CD14-positive monocyte (primary cell): ENCODE results near the gene KBTBD13. TPM values are rescaled to one million over a fixed set of nuclear protein-coding genes. Genes with fewer than 3 reads are reported as not detected.

Experiments
- DNase-seq, 3 donors: peaks; one replicate each; pipeline ENCODE4 v3.0.0-alpha.2; 2011 to 2022
- H2AFZ ChIP-seq: 2 replicates; pipeline ENCODE4 v1.6.0; 2012; ENCODE audit warnings: mild to moderate bottlenecking, low read depth, low read length, inconsistent platforms; ENCODE audit not compliant: insufficient read depth, poor library complexity, severe bottlenecking
- H3K27ac ChIP-seq, 2 donors: 1 replicate in 1 of 2; 2 replicates in 1 of 2; pipeline ENCODE4 v1.5.1; 2012 to 2013; ENCODE audit warnings: low read length in 2 of 2, control low read depth in 1 of 2, inconsistent platforms in 1 of 2, low read depth in 1 of 2, mild to moderate bottlenecking in 1 of 2
- H3K27me3 ChIP-seq, 2 donors: one replicate each; pipeline versions ENCODE4 v1.6.0 to v1.6.1; 2011 to 2013; ENCODE audit warnings: low read length in 2 of 2; ENCODE audit not compliant: control insufficient read depth in 2 of 2, insufficient read depth in 2 of 2
- H3K36me3 ChIP-seq, 2 donors: replicated peaks in 1 of 2; 1 replicate in 1 of 2; 2 replicates in 1 of 2; pipeline versions ENCODE4 v1.5.1 to v1.6.1; 2012 to 2013; ENCODE audit warnings: low read length in 2 of 2, control low read depth in 1 of 2, inconsistent platforms in 1 of 2, mild to moderate bottlenecking in 1 of 2; ENCODE audit not compliant: insufficient read depth in 2 of 2, control insufficient read depth in 1 of 2
- H3K4me1 ChIP-seq, 2 donors: 1 replicate in 1 of 2; 2 replicates in 1 of 2; pipeline versions ENCODE4 v1.5.1 to v1.6.1; 2012 to 2013; ENCODE audit warnings: low read length in 2 of 2, control low read depth in 1 of 2, inconsistent platforms in 1 of 2, mild to moderate bottlenecking in 1 of 2, moderate library complexity in 1 of 2; ENCODE audit not compliant: insufficient read depth in 2 of 2, control insufficient read depth in 1 of 2
- H3K4me2 ChIP-seq: replicated peaks from 2 replicates; pipeline ENCODE3; 2012; ENCODE audit warnings: low read length, moderate library complexity, mild to moderate bottlenecking; ENCODE audit not compliant: poor library complexity, severe bottlenecking; ENCODE audit errors: extremely low read depth
- H3K4me3 ChIP-seq, 3 experiments: fragments of 200-600 bp in 1 of 3; sonication (generic) in 1 of 3; replicated peaks in 1 of 3; 1 replicate in 2 of 3; 2 replicates in 1 of 3; pipeline ENCODE4 v1.5.1; 2011 to 2013; ENCODE audit warnings: low read length in 3 of 3, mild to moderate bottlenecking in 3 of 3, control low read depth in 2 of 3, low read depth in 2 of 3, inconsistent platforms in 1 of 3, moderate library complexity in 1 of 3
- H3K79me2 ChIP-seq: 2 replicates; pipeline ENCODE4 v1.6.0; 2012; ENCODE audit warnings: mild to moderate bottlenecking, control low read depth, inconsistent platforms, low read length, moderate library complexity; ENCODE audit not compliant: insufficient read depth
- H3K9ac ChIP-seq: 2 replicates; pipeline ENCODE4 v1.6.0; 2017; ENCODE audit warnings: low read length, mild to moderate bottlenecking; ENCODE audit not compliant: insufficient read depth, poor library complexity, severe bottlenecking
- H3K9me3 ChIP-seq, 2 donors: replicated peaks in 1 of 2; 1 replicate in 1 of 2; 2 replicates in 1 of 2; pipeline versions ENCODE4 v1.5.1 to v1.6.1; 2012 to 2013; ENCODE audit warnings: low read length in 2 of 2, control low read depth in 1 of 2; ENCODE audit not compliant: control insufficient read depth in 1 of 2, insufficient read depth in 1 of 2
- H4K20me1 ChIP-seq: 2 replicates; pipeline ENCODE4 v1.6.0; 2012; ENCODE audit warnings: mild to moderate bottlenecking, low read length, control low read depth, moderate library complexity; ENCODE audit not compliant: insufficient read depth
- H3K27ac Mint-ChIP-seq, 7 donors: one replicate each; pipeline ENCODE4 v1.8.0; 2020; ENCODE audit warnings: mild to moderate bottlenecking in 7 of 7, mixed read lengths in 7 of 7, moderate library complexity in 6 of 7, inconsistent platforms in 2 of 7
- H3K27me3 Mint-ChIP-seq, 3 donors: one replicate each; pipeline ENCODE4 v1.8.0; 2021 to 2022; ENCODE audit warnings: low read depth in 3 of 3, mild to moderate bottlenecking in 3 of 3, mixed read lengths in 3 of 3, moderate library complexity in 3 of 3, inconsistent platforms in 1 of 3
- H3K36me3 Mint-ChIP-seq, 2 donors: one replicate each; pipeline ENCODE4 v1.8.0; 2020; ENCODE audit warnings: mixed read lengths in 2 of 2, inconsistent platforms in 1 of 2, mild to moderate bottlenecking in 1 of 2
- H3K4me1 Mint-ChIP-seq: one replicate; pipeline ENCODE4 v1.8.0; 2020; ENCODE audit warnings: mild to moderate bottlenecking, mixed read lengths
- H3K4me3 Mint-ChIP-seq, 2 donors: one replicate each; pipeline ENCODE4 v1.8.0; 2020; ENCODE audit warnings: mild to moderate bottlenecking in 2 of 2, mixed read lengths in 2 of 2, moderate library complexity in 1 of 2
- H3K9me3 Mint-ChIP-seq, 7 donors: one replicate each; pipeline ENCODE4 v1.8.0; 2020 to 2022; ENCODE audit warnings: mixed read lengths in 7 of 7, mild to moderate bottlenecking in 6 of 7, moderate library complexity in 6 of 7, inconsistent platforms in 2 of 7
- WGBS: methylation state at CpG from one replicate; pipeline ENCODE4 v1.1.5; 2013; ENCODE audit warnings: missing lambda C conversion rate; ENCODE audit not compliant: insufficient coverage; 5-methylcytosine and 5-hydroxymethylcytosine counted together
- intact Hi-C, 2 donors: fragments of 100-400 bp; cut with micrococcal nuclease; formaldehyde crosslinking; loops; one replicate each; pipeline versions ENCODE4 v1.15.0 to v1.15.1; 2023
- polyA plus RNA-seq, 3 donors: library from polyadenylated mRNA; depleted of rRNA in 1 of 3; unstranded in 2 of 3; stranded (reverse) in 1 of 3; fragments of 300-500 nt in 2 of 3; fragments of >200 nt in 1 of 3; fragmentation: Illumina TruSeq in 2 of 3; gene quantifications; 1 replicate in 2 of 3; 2 replicates in 1 of 3; pipeline ENCODE4 v1.2.3, GENCODE V29; 2012 to 2021
- TF ChIP-seq, protein P1 (sequence below): fragments of 200-600 bp; IDR thresholded peaks from one replicate; pipeline ENCODE4 v1.8.0; 2022; ENCODE audit warnings: antibody characterized with exemption, mild to moderate bottlenecking

Gene KBTBD13
- polyA plus RNA-seq, 3 donors = not detected

DNA sequence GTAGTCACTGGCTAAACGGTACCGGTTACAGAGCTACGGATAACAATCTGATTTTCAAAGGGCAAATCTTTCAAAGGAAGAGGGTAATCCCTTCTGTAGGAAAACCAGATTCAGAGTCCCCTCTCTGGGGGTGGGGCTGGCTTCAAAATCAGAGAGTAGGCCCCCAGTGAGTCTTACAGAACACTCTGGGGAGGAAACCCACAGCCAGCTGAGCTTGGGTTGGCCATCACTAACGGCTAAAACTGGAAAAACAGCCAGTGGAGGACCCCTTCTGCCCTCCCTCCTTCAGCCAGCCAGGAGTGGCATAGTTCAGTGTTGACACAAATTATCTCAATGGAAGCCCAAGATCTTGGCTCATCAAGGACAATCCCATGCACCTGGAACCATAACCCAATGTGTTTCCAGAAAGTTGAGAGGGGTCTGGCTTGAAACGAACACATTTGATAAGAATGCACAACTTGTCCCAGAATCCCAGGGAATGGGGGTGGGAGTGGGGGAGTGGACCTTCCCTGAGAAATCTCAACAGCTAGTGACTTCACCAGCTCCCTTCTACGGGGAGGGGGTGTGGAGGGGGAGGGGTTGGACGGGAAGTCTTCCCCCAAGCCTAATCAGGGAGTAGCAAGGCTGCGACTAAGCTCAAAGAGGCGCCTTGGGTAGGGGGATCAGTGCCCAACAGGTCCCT, 9.8 kb upstream of the KBTBD13 start:
- WGBS = 41% methylated on average over 3 of the region's 9 CpGs
- Mint-ChIP-seq H3K4me1 (peaks cover 3% of the 10 kb centered on the region), H3K27ac (no peak overlapping the region), H3K36me3 (peaks cover 0 to 4% of the 10 kb centered on the region in 2 donors), H3K27me3 (peaks cover 44 to 57% (median 55%) of the 10 kb centered on the region in 3 donors), H3K9me3 (peaks cover 0 to 7% (median 0%) of the 10 kb centered on the region in 7 donors), H3K4me3 (peak overlapping the region in 1 of 2 donors; percentile 84)
- Histone ChIP-seq H3K27ac (no peak overlapping the region), H3K79me2 (no peaks in the 10 kb centered on the region), H3K9me3 (peaks cover 0 to 8% of the 10 kb centered on the region in 2 donors), H3K4me1 (peaks cover 0 to 8% of the 10 kb centered on the region in 2 donors), H3K4me3 (no peak overlapping the region), H4K20me1 (no peaks in the 10 kb centered on the region), H3K4me2 (no peak overlapping the region), H3K36me3 (no peaks in the 10 kb centered on the region), H3K27me3 (peaks cover 33 to 40% of the 10 kb centered on the region in 2 donors), H3K9ac (no peak overlapping the region), H2AFZ (no peak overlapping the region)
- DNase-seq = no peak
- intact Hi-C loops = no loop called here
- TF ChIP-seq, protein P1, sequence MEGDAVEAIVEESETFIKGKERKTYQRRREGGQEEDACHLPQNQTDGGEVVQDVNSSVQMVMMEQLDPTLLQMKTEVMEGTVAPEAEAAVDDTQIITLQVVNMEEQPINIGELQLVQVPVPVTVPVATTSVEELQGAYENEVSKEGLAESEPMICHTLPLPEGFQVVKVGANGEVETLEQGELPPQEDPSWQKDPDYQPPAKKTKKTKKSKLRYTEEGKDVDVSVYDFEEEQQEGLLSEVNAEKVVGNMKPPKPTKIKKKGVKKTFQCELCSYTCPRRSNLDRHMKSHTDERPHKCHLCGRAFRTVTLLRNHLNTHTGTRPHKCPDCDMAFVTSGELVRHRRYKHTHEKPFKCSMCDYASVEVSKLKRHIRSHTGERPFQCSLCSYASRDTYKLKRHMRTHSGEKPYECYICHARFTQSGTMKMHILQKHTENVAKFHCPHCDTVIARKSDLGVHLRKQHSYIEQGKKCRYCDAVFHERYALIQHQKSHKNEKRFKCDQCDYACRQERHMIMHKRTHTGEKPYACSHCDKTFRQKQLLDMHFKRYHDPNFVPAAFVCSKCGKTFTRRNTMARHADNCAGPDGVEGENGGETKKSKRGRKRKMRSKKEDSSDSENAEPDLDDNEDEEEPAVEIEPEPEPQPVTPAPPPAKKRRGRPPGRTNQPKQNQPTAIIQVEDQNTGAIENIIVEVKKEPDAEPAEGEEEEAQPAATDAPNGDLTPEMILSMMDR = no peak

DNA sequence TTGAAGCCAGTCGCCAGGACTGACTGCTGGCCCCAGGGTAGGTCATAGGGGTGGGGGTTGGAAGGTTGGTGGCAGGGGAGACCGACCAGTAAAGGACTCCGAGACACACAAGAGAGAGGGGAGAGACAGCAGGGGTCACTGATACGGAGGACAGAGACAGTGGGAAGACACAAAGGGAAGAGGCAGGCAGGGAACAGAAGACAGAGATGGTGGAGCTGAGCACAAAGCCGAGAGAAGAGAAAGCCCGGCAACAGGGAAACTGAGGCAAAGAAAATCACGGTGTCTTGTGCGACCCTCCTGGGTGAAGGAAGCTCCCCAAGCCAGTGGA, 9.3 kb upstream of the KBTBD13 start:
- Histone ChIP-seq H3K9me3 (peaks cover 0 to 8% of the 10 kb centered on the region in 2 donors), H4K20me1 (no peaks in the 10 kb centered on the region), H2AFZ (no peak overlapping the region), H3K4me1 (peaks cover 0 to 8% of the 10 kb centered on the region in 2 donors), H3K4me3 (no peak overlapping the region), H3K36me3 (no peaks in the 10 kb centered on the region), H3K27me3 (peaks cover 33 to 40% of the 10 kb centered on the region in 2 donors), H3K4me2 (no peak overlapping the region), H3K79me2 (no peaks in the 10 kb centered on the region), H3K9ac (no peak overlapping the region), H3K27ac (no peak overlapping the region)
- H3K27ac Mint-ChIP-seq = no peak overlapping the region
- TF ChIP-seq, protein P1 = no peak
- H3K9me3 Mint-ChIP-seq = peaks cover 0 to 7% (median 0%) of the 10 kb centered on the region in 7 donors
- peak overlapping the region in 1 of 2 donors; percentile 84 for H3K4me3 Mint-ChIP-seq
- H3K27me3 Mint-ChIP-seq = peaks cover 42 to 57% (median 57%) of the 10 kb centered on the region in 3 donors
- H3K4me1 Mint-ChIP-seq = peaks cover 3% of the 10 kb centered on the region
- intact Hi-C loops = no loop called here
- H3K36me3 Mint-ChIP-seq = peaks cover 0 to 4% of the 10 kb centered on the region in 2 donors
- WGBS = 40% methylated on average over 8 of the region's 8 CpGs
- no peak for DNase-seq
